ENCODE results near the gene ARHGAP42. TPM values are rescaled to one million over a fixed set of nuclear protein-coding genes. Genes with fewer than 3 reads are reported as not detected.

The ARHGAP42 gene
- polyA plus RNA-seq, 3 donors = 0.13 TPM; not detected in 2

- no peak for TF ChIP-seq CTCF (IDR thresholded peaks at IDR 0.05)
- Histone ChIP-seq H4K20me1 (ENCODE audit: insufficient read depth, low read length) (no peaks in the 10 kb centered on the region), H3K79me2 (ENCODE audit: insufficient read depth, low read length) (no peaks in the 10 kb centered on the region), H3K4me1 (ENCODE audit: control insufficient read depth in 1 of 2, insufficient read depth in 2 of 2, low read length in 2 of 2) (no peaks in the 10 kb centered on the region), H3K4me3 (replicated peaks in 1 of 3; ENCODE audit: low read depth in 2 of 3, low read length in 3 of 3) (no peak overlapping the region), H3K27me3 (ENCODE audit: control insufficient read depth in 2 of 2, insufficient read depth in 2 of 2, low read length in 2 of 2) (no peaks in the 10 kb centered on the region), H3K9me3 (replicated peaks in 1 of 2; ENCODE audit: control insufficient read depth in 1 of 2, insufficient read depth in 1 of 2, low read length in 2 of 2) (peaks cover 0 to 3% of the 10 kb centered on the region in 2 donors), H3K27ac (ENCODE audit: low read depth in 1 of 2, low read length in 2 of 2) (no peak overlapping the region), H3K36me3 (replicated peaks in 1 of 2; ENCODE audit: control insufficient read depth in 1 of 2, insufficient read depth in 2 of 2, low read length in 2 of 2) (no peaks in the 10 kb centered on the region), H3K4me2 (replicated peaks; ENCODE audit: extremely low read depth, low read length, poor library complexity, severe bottlenecking) (no peak overlapping the region), H2AFZ (ENCODE audit: insufficient read depth, low read depth, low read length, poor library complexity, severe bottlenecking) (no peak overlapping the region), H3K9ac (ENCODE audit: insufficient read depth, low read length, poor library complexity, severe bottlenecking) (no peak overlapping the region)
- no peaks in the 10 kb centered on the region for H3K4me1 Mint-ChIP-seq
- intact Hi-C loops (cut with micrococcal nuclease) = no loop called here
- no peaks in the 10 kb centered on the region for H3K36me3 Mint-ChIP-seq
- no peak for DNase-seq
- H3K27me3 Mint-ChIP-seq (ENCODE audit: low read depth in 3 of 3) = peaks cover 0 to 4% (median 0%) of the 10 kb centered on the region in 3 donors
- no peak overlapping the region for H3K27ac Mint-ChIP-seq
- no peak overlapping the region for H3K4me3 Mint-ChIP-seq
- WGBS (ENCODE audit: insufficient coverage) = no CpG with 5 or more reads among the region's 2 CpGs
- peaks cover 0 to 6% (median under 1%) of the 10 kb centered on the region in 7 donors for H3K9me3 Mint-ChIP-seq
Observed at GRCh38 chr11:100640071-100640470, 47.0 kb upstream of the ARHGAP42 start.

- intact Hi-C loops (cut with micrococcal nuclease) = no loop called here
- no peak overlapping the region for H2AFZ ChIP-seq (ENCODE audit: insufficient read depth, low read depth, low read length, poor library complexity, severe bottlenecking)
- H3K27me3 ChIP-seq (ENCODE audit: control insufficient read depth in 2 of 2, insufficient read depth in 2 of 2, low read length in 2 of 2) = no peaks in the 10 kb centered on the region
- peaks cover 0 to 3% of the 10 kb centered on the region in 2 donors for H3K9me3 ChIP-seq (replicated peaks in 1 of 2; ENCODE audit: control insufficient read depth in 1 of 2, insufficient read depth in 1 of 2, low read length in 2 of 2)
- no peak overlapping the region for H3K4me2 ChIP-seq (replicated peaks; ENCODE audit: extremely low read depth, low read length, poor library complexity, severe bottlenecking)
- H3K4me1 Mint-ChIP-seq = no peaks in the 10 kb centered on the region
- H3K79me2 ChIP-seq (ENCODE audit: insufficient read depth, low read length) = no peaks in the 10 kb centered on the region
- H3K27me3 Mint-ChIP-seq (ENCODE audit: low read depth in 3 of 3) = peaks cover 0 to 4% (median 0%) of the 10 kb centered on the region in 3 donors
- DNase-seq = no peak
- H3K9me3 Mint-ChIP-seq = peaks cover 0 to 6% (median 0%) of the 10 kb centered on the region in 7 donors
- no peaks in the 10 kb centered on the region for H4K20me1 ChIP-seq (ENCODE audit: insufficient read depth, low read length)
- no peak overlapping the region for H3K4me3 Mint-ChIP-seq
- no peak overlapping the region for H3K9ac ChIP-seq (ENCODE audit: insufficient read depth, low read length, poor library complexity, severe bottlenecking)
- H3K27ac ChIP-seq (ENCODE audit: low read depth in 1 of 2, low read length in 2 of 2) = no peak overlapping the region
- H3K36me3 Mint-ChIP-seq = no peaks in the 10 kb centered on the region
- H3K4me3 ChIP-seq (replicated peaks in 1 of 3; ENCODE audit: low read depth in 2 of 3, low read length in 3 of 3) = no peak overlapping the region
- no peak overlapping the region for H3K27ac Mint-ChIP-seq
- WGBS (ENCODE audit: insufficient coverage) = no CpG with 5 or more reads among the region's 1 CpG
- TF ChIP-seq CTCF (IDR thresholded peaks at IDR 0.05) = no peak
- H3K36me3 ChIP-seq (replicated peaks in 1 of 2; ENCODE audit: control insufficient read depth in 1 of 2, insufficient read depth in 2 of 2, low read length in 2 of 2) = no peaks in the 10 kb centered on the region
- H3K4me1 ChIP-seq (ENCODE audit: control insufficient read depth in 1 of 2, insufficient read depth in 2 of 2, low read length in 2 of 2) = no peaks in the 10 kb centered on the region
Observed at GRCh38 chr11:100640646-100641045, 46.4 kb upstream of the ARHGAP42 start.

Data from CD14-positive monocyte (primary cell).